HEK293 (cell line): ENCODE measurements around the gene AGAP1.

Experiments used
- CTCF ChIP-seq: fragments of 450-650 bp; formaldehyde crosslinking; IDR thresholded peaks from 2 replicates; pipeline ENCODE4 v1.5.1; 2016; ENCODE audit warnings: missing biosample characterization, missing genetic modification characterization
- ZBTB17 ChIP-seq: fragments of 450-650 bp; formaldehyde crosslinking; IDR thresholded peaks from 2 replicates; pipeline ENCODE4 v1.5.1; 2016; ENCODE audit warnings: missing biosample characterization, missing genetic modification characterization
- ZNF24 ChIP-seq: fragments of 450-650 bp; formaldehyde crosslinking; IDR thresholded peaks from 2 replicates; pipeline ENCODE4 v1.5.1; 2016; ENCODE audit warnings: missing biosample characterization, missing genetic modification characterization
- ZSCAN5A ChIP-seq: fragments of 450-650 bp; formaldehyde crosslinking; IDR thresholded peaks from 2 replicates; pipeline ENCODE4 v1.5.1; 2016; ENCODE audit warnings: missing biosample characterization, missing genetic modification characterization

- TF ChIP-seq ZNF24, result no peak
- TF ChIP-seq ZBTB17, result no peak
- no peak for TF ChIP-seq CTCF (tag by site-specific recombination)
- no peak for TF ChIP-seq ZSCAN5A (tag by site-specific recombination)
Measured at GRCh38 chr2:235493775-235494715, at the start of gene AGAP1.
